OCI-LY7 (cell line): ENCODE data around the gene APCDD1L.

ENCODE experiments used
- EZH2phosphoT487 ChIP-seq: fragments of 200-600 bp; sonication (generic); IDR thresholded peaks from 2 replicates; pipeline ENCODE4 v1.6.1; 2018; ENCODE audit warnings: low read depth, borderline replicate concordance, mild to moderate bottlenecking, mixed run types, antibody characterized with exemption, low read length, moderate library complexity, mixed read lengths
- TF ChIP-seq, protein P1 (sequence below): fragments of 200-600 bp; sonication (generic); conservative IDR thresholded peaks from 2 replicates; pipeline ENCODE4 v1.5.1; 2014; ENCODE audit warnings: mild to moderate bottlenecking, antibody characterized with exemption, low read length, moderate library complexity, mixed read lengths

DNA sequence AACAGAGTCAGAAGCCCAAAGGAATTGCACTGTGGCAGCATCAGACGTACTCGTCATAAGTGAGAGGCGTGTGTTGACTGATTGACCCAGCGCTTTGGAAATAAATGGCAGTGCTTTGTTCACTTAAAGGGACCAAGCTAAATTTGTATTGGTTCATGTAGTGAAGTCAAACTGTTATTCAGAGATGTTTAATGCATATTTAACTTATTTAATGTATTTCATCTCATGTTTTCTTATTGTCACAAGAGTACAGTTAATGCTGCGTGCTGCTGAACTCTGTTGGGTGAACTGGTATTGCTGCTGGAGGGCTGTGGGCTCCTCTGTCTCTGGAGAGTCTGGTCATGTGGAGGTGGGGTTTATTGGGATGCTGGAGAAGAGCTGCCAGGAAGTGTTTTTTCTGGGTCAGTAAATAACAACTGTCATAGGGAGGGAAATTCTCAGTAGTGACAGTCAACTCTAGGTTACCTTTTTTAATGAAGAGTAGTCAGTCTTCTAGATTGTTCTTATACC lies 70.4 kb downstream of the APCDD1L start:
- TF ChIP-seq, protein P1, sequence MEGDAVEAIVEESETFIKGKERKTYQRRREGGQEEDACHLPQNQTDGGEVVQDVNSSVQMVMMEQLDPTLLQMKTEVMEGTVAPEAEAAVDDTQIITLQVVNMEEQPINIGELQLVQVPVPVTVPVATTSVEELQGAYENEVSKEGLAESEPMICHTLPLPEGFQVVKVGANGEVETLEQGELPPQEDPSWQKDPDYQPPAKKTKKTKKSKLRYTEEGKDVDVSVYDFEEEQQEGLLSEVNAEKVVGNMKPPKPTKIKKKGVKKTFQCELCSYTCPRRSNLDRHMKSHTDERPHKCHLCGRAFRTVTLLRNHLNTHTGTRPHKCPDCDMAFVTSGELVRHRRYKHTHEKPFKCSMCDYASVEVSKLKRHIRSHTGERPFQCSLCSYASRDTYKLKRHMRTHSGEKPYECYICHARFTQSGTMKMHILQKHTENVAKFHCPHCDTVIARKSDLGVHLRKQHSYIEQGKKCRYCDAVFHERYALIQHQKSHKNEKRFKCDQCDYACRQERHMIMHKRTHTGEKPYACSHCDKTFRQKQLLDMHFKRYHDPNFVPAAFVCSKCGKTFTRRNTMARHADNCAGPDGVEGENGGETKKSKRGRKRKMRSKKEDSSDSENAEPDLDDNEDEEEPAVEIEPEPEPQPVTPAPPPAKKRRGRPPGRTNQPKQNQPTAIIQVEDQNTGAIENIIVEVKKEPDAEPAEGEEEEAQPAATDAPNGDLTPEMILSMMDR = no peak
- no peak for TF ChIP-seq EZH2phosphoT487
